GM19240 (cell line): ENCODE data around the gene MYO5C.

ENCODE experiments used
- DNase-seq: peaks from one replicate; pipeline ENCODE4 v3.0.0; 2011; ENCODE audit warnings: low spot score; ENCODE audit not compliant: insufficient read length

The MYO5C gene

DNA sequence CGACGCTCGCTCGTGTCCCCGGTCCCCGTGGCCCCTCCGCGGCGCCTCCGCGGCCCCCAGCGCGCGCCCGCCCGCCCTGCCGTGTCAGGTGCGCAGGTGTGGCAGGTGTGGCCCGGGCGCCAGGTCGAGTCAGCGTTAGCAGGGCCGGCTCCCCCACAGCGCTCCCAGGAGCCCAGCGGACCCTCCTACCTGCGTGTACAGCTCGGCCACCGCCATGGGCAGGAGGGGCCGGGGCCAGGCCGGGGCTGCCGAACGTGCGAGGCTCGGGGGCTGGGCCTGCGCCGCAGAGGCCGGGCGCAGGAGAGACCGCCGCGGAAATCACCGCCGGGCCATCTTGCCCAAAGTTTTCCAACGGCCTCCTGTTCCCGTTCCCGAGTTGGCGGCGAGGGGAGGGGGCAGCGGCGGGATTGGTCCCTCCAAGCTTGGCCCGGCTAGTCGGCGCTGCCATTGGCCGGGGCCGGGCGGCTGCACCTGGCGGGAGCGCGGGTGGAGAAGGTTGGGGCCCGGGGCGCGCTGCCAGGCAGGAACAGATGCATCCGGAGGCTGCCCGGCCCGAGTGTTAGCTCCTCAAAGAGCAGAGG, at the start of gene MYO5C:
MYO5C (minus strand) TSS at position 384 of the 581 bp plus-strand sequence; CDS start at position 216, 168 bp downstream.
- no peak for DNase-seq

- no peak for DNase-seq
Observed at GRCh38 chr15:52344592-52344991, 49.0 kb upstream of the MYO5C start.

DNA sequence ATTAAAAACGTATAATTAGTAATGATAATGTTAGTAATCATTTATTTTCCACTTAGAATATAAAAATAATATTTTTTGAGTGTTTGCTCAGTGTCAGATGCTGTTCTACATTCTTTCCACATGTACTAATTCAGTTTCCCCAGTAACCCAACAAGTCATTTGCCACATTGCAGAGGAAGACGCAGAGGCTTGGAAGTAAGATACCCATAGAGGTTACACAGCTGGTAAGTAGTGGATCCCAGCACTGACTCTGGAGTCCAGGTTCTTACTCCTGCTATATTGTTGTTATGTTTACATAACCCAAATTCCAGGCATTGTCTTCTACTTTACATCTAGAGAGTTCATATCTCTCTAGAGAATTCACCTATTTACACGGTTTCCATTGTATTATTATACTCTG, 48.2 kb upstream of the MYO5C start:
- DNase-seq, result no peak

GRCh38 chr15:52340093-52340492, 44.5 kb upstream of the MYO5C start:
- DNase-seq, result no peak

DNA sequence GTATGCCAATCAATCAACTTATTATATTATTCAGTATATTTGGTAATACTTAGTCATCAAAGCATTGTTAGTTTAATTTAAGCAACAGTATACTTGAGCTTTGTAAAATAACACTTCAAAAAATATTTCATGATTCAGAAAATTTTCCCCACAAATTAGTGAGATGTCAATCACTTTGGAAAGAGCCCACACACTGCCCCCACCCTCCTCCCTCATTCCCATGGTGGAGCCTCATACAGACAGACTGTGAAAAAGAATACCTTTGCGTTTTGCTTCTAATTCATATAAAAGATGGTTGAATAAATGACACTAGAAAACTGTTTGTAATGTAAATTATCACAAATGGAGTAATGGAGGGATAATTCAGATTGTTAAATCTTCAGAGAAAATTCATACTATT, 43.3 kb upstream of the MYO5C start:
- no peak for DNase-seq

- no peak for DNase-seq
Observed at GRCh38 chr15:52338058-52338457, 42.5 kb upstream of the MYO5C start.

GRCh38 chr15:52337198-52337853, 41.7 kb upstream of the MYO5C start:
- no peak for DNase-seq

GRCh38 chr15:52336529-52336928, 40.9 kb upstream of the MYO5C start:
- no peak for DNase-seq

GRCh38 chr15:52334491-52335160, 39.0 kb upstream of the MYO5C start:
- DNase-seq, result no peak

DNA sequence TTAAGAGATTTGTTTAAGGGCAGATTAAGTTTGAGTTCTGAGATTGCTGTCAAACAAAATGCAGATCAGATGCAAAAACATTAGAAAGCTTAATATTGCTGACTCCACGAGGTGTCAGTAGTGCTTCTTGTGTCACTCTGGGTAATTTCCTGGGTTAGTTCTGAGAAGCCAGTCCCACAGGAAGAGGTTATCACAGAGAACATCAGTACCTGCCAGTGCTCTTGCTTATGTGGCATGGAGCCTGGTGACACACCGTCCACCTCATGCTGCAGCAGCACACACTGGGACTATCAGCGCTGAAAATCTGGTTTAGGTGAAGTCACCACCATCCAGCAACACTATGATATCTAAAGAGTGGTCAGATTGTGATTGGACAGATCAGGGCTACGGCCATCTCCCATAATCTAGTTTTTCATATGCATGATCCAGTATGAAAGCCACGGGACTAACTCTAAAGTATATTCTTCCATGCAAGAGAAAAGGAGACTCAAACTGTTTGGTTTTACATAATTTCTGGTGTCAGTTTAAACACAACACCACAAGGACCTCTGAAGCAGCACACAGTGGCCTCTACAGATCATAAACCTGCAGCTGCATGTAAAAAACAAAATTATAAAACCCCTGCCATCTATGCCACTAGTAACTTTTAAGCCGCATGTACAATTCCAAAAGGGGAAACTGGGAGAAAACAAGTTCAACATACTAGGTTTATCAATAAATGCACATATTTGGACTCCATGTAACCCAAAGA, 36.1 kb upstream of the MYO5C start:
- peak; percentile 18 for DNase-seq

DNA sequence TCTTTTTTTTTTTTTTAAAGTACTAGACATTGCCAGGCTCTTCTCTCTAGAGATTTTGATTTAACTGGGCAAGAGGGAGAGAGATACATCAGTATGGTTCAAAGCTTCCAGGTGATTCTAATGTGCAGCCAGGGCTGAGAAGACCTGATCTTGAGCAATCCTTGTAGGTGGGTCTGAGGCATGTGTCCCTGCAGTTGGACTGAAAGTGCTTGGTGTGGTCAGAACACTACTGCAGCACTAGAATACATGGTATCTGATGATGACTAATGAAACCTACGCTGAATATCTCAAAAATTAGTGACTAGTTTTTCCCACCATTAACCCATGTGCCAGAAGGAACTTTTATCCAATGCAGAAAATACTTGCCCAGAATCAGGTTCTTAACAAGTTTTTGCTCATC, 34.4 kb upstream of the MYO5C start:
- no peak for DNase-seq

GRCh38 chr15:52329150-52329549, 33.5 kb upstream of the MYO5C start:
- no peak for DNase-seq

- DNase-seq, result no peak
Observed at GRCh38 chr15:52328680-52329079, 33.1 kb upstream of the MYO5C start.

DNA sequence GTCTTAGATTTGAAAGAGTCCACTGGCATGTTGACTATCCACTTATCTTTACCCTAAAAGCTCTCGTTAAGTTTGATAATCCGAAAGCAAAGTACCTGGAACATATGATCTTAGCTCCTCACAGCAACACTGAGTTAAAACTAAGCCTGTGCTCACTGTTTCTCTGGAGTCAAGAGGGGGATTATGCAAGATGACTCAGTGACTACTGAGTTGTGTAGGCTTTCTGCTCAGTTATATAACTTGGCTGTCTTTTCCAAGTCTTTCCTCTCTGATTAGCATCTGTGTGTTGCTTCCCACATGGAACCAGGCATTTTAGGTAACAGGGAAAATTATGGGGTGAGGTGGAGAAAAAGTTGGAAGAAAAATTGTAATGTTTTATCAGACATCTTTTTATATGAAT, 31.2 kb upstream of the MYO5C start:
- DNase-seq, result no peak

- DNase-seq, result no peak
Observed at GRCh38 chr15:52324109-52324508, 28.5 kb upstream of the MYO5C start.

DNA sequence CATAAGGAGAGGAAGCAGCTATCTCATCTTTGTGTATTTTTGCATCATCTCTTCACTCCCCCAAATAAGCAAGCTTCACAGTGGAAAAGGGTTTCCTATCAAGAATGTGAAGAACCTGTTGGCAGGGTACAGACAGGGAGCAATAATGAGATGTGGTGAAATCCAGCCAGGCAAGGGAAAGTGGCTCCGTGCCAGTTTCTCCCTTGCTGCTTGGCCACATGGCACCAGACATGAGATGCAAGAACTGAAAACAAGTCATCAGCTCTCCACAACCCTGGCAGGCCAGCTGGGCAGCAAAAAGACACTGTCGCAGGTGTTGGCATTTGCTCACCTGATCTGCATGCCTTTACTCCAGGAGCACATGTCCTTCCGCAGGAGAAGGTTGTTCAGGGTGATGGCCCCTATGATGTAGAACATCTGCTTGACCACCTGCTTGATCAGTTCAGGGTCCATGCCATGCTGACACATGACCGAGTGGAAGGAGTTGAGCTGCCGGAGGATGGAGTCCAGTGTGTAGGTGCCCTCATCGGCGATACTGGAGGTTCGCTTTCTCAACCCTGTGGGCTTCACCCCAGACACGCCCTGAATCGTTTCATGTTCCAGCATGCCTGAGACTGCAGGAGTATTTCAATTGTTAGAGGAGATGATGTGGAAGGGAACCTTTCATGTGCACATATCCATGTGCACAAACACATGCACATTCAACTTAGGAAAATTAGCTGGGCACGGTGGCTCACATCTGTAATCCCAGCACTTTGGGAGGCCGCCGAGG, 23.3 kb upstream of the MYO5C start:
- DNase-seq, result no peak

- no peak for DNase-seq
Observed at GRCh38 chr15:52317688-52318087, 22.1 kb upstream of the MYO5C start.

DNA sequence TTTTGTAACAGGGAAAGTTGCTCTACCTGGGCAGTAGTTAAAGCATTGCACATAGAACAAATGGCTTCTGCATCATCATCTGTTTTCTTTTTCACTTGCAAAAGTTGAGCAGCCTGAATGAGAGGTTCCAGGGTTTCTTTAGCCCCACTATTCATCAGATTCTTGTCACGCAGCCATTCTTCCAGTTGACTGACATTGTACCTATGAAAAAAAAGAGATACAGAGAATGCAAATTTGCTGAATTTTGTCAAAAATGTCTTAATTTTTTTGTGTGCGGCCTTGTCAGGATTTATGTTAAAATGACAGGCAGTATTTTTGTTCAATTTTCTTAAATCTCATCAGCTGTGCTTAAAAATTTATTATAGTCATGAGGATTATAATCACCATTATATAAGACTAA, 21.4 kb upstream of the MYO5C start:
- DNase-seq, result no peak

- DNase-seq, result no peak
Observed at GRCh38 chr15:52309154-52309548, 13.5 kb upstream of the MYO5C start.

GRCh38 chr15:52308446-52309153, 13.0 kb upstream of the MYO5C start:
- no peak for DNase-seq

DNA sequence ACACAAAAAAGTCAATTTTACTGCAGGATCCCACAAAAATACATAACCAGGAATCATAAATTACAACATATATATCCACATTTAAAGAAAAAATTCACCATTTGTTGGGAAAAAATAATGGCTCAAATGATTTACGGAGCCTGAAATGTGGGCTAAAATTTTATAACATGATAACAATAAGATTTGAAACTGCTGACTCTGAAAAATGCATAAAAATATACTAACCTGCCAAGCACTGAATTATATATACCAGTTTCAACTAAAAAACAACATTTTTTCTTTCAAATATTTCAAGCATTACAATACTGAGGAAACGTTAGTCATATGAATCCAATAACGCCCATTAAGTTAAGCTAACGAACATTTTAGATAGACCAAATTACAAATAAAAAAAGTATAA, 12.2 kb upstream of the MYO5C start:
- DNase-seq, result no peak
